Measurements from ENCODE around the gene TMEM223.

GRCh38 chr11:62778441-62778840 is 13.4 kb downstream of the TMEM223 start:
- TF ChIP-seq CTCF (IDR thresholded peaks at IDR 0.05) (no peak), POLR2A (IDR thresholded peaks at IDR 0.05) (no peak)

Data from Peyer's patch (tissue), 4 donors.